Upper lobe of left lung (tissue), 4 donors: Measurements from ENCODE around the gene ARID1B.

Experiments
- CTCF ChIP-seq, 6 experiments: fragments of 450-650 bp in 4 of 6; fragments of 200-600 bp in 2 of 6; sonication (generic) in 2 of 6; IDR thresholded peaks; one replicate each; pipeline ENCODE4 v1.5.1; 2016 to 2019; ENCODE audit warnings: antibody characterized with exemption in 6 of 6
- POLR2AphosphoS5 ChIP-seq, 2 donors: sonication (generic); formaldehyde crosslinking; IDR thresholded peaks; one replicate each; pipeline ENCODE4 v1.5.1; 2017; ENCODE audit warnings: antibody characterized with exemption in 2 of 2

- peak; percentile 84 to 96 for TF ChIP-seq POLR2AphosphoS5 (IDR thresholded peaks at IDR 0.05)
- TF ChIP-seq CTCF (IDR thresholded peaks at IDR 0.05), result no peak
Observed at GRCh38 chr6:156816505-156816904, 39.3 kb downstream of the ARID1B start.
